Muscle of leg (tissue), 11 donors: ENCODE data around the gene AUH. TPM values are rescaled to one million over a fixed set of nuclear protein-coding genes. Genes with fewer than 3 reads are reported as not detected.

ENCODE experiments used
- DNase-seq: peaks from one replicate; pipeline ENCODE4 v3.0.0; 2013
- H3K27ac ChIP-seq: one replicate; pipeline ENCODE4 v1.5.1; 2013; ENCODE audit warnings: mild to moderate bottlenecking, low read length, control low read depth
- H3K27me3 ChIP-seq: one replicate; pipeline ENCODE4 v1.6.1; 2013; ENCODE audit warnings: low read length; ENCODE audit not compliant: control insufficient read depth, insufficient read depth
- H3K36me3 ChIP-seq: one replicate; pipeline ENCODE4 v1.6.1; 2013; ENCODE audit warnings: low read length; ENCODE audit not compliant: control insufficient read depth, insufficient read depth
- H3K4me1 ChIP-seq: one replicate; pipeline ENCODE4 v1.6.1; 2013; ENCODE audit warnings: low read length; ENCODE audit not compliant: control insufficient read depth, insufficient read depth
- H3K4me3 ChIP-seq: one replicate; pipeline ENCODE4 v1.5.1; 2013; ENCODE audit warnings: low read length, control low read depth
- H3K9me3 ChIP-seq: replicated peaks from 2 replicates; pipeline ENCODE4 v1.6.1; 2013; ENCODE audit warnings: low read depth, low read length; ENCODE audit not compliant: control insufficient read depth
- WGBS: methylation state at CpG from one replicate; pipeline ENCODE4 v1.1.5; 2013; ENCODE audit warnings: missing lambda C conversion rate; ENCODE audit not compliant: insufficient coverage; 5-methylcytosine and 5-hydroxymethylcytosine counted together
- polyA plus RNA-seq, 8 donors: library from polyadenylated mRNA; unstranded; fragments of 120-200 nt; gene quantifications; one replicate each; pipeline versions ENCODE4 v1.2.1 to v1.2.3, GENCODE V29; 2013; ENCODE audit warnings: inconsistent platforms in 1 of 8, low replicate concordance in 1 of 8; ENCODE audit not compliant: insufficient read length in 8 of 8, insufficient read depth in 1 of 8
- total RNA-seq: library from RNA; stranded (reverse); fragments of 120-200 nt; gene quantifications from one replicate; pipeline ENCODE4 v1.2.4, GENCODE V29; 2013

The AUH gene
- total and polyA plus RNA-seq, 9 donors: 9.5 to 16.0 (median 12.7) TPM

- Histone ChIP-seq H3K27ac (no peak overlapping the region), H3K4me1 (no peaks in the 10 kb centered on the region), H3K27me3 (no peaks in the 10 kb centered on the region), H3K36me3 (no peaks in the 10 kb centered on the region), H3K9me3 (no peaks in the 10 kb centered on the region), H3K4me3 (no peak overlapping the region)
- DNase-seq: no peak
- no CpG with 5 or more reads among the region's 2 CpGs for WGBS
Observed at GRCh38 chr9:91303741-91304415, 57.8 kb downstream of the AUH start.

DNA sequence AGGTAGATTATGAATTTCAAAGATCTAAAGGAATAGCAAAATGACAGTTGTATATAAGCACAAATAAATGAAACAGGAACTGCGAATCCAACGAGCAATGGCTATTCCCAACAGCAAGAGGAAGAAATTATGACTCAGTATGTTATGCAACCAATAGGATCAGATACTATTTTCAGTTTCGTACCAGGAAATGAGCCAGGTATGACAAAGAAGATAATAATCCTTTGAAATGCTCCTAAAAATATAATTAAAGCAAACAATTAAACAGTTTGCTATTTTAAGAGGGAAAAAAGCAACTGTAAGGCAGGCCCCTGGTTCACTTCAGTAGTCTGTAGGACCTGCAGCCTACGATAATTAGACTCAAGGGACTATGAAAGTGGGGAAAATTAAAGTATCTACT, 58.9 kb downstream of the AUH start:
- H3K9me3 ChIP-seq: no peaks in the 10 kb centered on the region
- no CpG with 5 or more reads among the region's 4 CpGs for WGBS
- no peaks in the 10 kb centered on the region for H3K4me1 ChIP-seq
- H3K4me3 ChIP-seq: no peak overlapping the region
- H3K27me3 ChIP-seq: no peaks in the 10 kb centered on the region
- no peaks in the 10 kb centered on the region for H3K36me3 ChIP-seq
- no peak overlapping the region for H3K27ac ChIP-seq
- peak; percentile 41 for DNase-seq

- H3K27ac ChIP-seq: no peak overlapping the region
- peak; percentile 71 for DNase-seq
- H3K36me3 ChIP-seq: peaks cover 5% of the 10 kb centered on the region
- H3K4me1 ChIP-seq: no peaks in the 10 kb centered on the region
- H3K4me3 ChIP-seq: no peak overlapping the region
- 80% methylated on average over 3 of the region's 5 CpGs for WGBS
- no peaks in the 10 kb centered on the region for H3K27me3 ChIP-seq
- no peaks in the 10 kb centered on the region for H3K9me3 ChIP-seq
Observed at GRCh38 chr9:91301161-91301560, 60.6 kb downstream of the AUH start.

- WGBS: no CpG with 5 or more reads among the region's 2 CpGs
- no peaks in the 10 kb centered on the region for H3K4me1 ChIP-seq
- no peak overlapping the region for H3K4me3 ChIP-seq
- no peak overlapping the region for H3K27ac ChIP-seq
- H3K27me3 ChIP-seq: no peaks in the 10 kb centered on the region
- H3K9me3 ChIP-seq: no peaks in the 10 kb centered on the region
- H3K36me3 ChIP-seq: peaks cover 25% of the 10 kb centered on the region
- peak; percentile 19 for DNase-seq
Observed at GRCh38 chr9:91298311-91298710, 63.4 kb downstream of the AUH start.

- Histone ChIP-seq H3K4me1 (no peaks in the 10 kb centered on the region), H3K36me3 (peaks cover 30% of the 10 kb centered on the region), H3K27me3 (no peaks in the 10 kb centered on the region), H3K9me3 (no peaks in the 10 kb centered on the region), H3K27ac (no peak overlapping the region), H3K4me3 (no peak overlapping the region)
- WGBS: 83% methylated on average over 1 of the region's 1 CpG
- DNase-seq: no peak
Observed at GRCh38 chr9:91297306-91297705, 64.4 kb downstream of the AUH start.

DNA sequence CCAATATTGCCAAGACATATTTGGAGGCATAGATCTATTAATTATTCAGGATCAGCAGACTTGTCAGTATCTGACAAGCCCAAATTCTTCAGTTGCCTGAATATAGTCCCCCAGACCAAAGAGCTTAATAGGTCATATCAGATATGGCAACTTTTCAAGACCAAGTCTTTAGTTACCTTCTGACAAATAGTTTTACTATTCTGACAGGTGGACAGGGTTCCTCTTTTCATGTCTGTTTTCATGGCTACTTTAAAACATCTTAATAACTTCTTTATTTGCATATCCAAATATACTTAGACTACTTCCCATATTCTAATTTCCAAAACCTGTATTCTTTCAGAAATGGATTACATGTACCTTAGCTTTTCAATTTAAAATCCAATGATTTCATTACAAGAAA, 65.4 kb downstream of the AUH start:
- Histone ChIP-seq H3K4me3 (no peak overlapping the region), H3K9me3 (no peaks in the 10 kb centered on the region), H3K27me3 (no peaks in the 10 kb centered on the region), H3K27ac (no peak overlapping the region), H3K4me1 (no peaks in the 10 kb centered on the region), H3K36me3 (peaks cover 30% of the 10 kb centered on the region)
- no peak for DNase-seq

DNA sequence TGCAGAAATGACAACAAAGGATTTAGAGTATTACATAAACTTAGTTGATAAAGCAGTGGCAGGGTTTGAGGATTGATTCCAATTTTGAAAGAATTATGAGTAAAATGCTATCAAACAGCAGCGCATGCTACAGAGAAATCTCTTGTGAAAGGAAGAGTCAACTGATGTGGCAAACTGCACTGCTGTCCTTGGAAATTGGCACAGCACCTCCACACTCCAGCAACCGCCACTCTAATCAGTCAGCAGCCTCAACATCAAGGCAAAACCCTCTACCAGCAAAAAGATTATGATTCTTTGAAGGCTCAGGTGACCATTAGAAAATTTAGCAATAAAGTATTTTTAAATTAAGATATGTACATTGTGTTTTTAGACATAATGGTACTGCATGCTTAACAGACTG, 66.4 kb downstream of the AUH start:
- peaks cover 34% of the 10 kb centered on the region for H3K36me3 ChIP-seq
- no peak overlapping the region for H3K4me3 ChIP-seq
- no peak overlapping the region for H3K27ac ChIP-seq
- H3K27me3 ChIP-seq: no peaks in the 10 kb centered on the region
- H3K4me1 ChIP-seq: no peaks in the 10 kb centered on the region
- no peak for DNase-seq
- no peaks in the 10 kb centered on the region for H3K9me3 ChIP-seq
- WGBS: 100% methylated on average over 1 of the region's 2 CpGs

DNA sequence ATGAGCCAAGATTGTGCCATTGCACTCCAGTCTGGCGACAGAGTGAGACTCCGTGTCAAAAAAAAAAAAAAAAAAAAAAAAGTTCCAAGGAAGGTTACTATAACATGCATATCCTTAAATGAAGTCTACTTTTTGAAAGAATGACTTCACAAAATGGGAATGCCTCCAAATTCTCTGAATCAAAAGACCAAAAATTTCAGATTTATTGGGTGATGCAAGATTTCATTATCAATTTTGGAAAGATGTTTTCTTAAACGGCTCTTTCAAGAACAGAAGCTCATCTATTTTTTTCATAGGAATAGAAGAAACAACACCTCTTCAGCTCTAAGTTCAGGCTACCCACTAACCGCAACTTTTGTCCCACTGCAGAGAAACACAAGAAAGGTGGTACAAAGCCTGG, 69.9 kb downstream of the AUH start:
- no peak for DNase-seq
- peaks cover 31% of the 10 kb centered on the region for H3K36me3 ChIP-seq

DNA sequence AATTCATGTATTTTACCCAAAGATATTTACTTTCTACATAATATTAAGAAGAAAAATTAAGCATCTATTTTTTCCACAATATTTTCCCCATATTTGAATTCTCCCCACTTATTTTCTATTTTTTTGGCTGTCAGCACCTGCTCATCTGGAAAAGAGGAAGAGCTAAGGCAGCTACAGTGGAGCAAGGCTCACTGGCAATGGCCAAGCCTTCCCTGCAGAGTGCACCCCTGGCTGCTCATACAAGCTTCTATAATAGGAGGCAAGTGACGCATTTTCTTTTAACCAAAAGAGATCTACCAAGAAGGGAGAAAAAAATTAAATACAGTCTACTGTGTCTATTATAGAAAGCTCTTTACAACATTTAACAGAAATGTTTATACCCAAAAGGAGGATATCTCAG, 72.5 kb downstream of the AUH start:
- no peaks in the 10 kb centered on the region for H3K9me3 ChIP-seq
- DNase-seq: no peak
- H3K27ac ChIP-seq: no peak overlapping the region
- no peaks in the 10 kb centered on the region for H3K27me3 ChIP-seq
- peaks cover 17% of the 10 kb centered on the region for H3K36me3 ChIP-seq
- WGBS: no CpG with 5 or more reads among the region's 1 CpG
- H3K4me3 ChIP-seq: no peak overlapping the region
- H3K4me1 ChIP-seq: no peaks in the 10 kb centered on the region

More for the DNA sequence above, 69.9 kb downstream of the AUH start:
- Histone ChIP-seq H3K4me3 (no peak overlapping the region), H3K4me1 (no peaks in the 10 kb centered on the region), H3K9me3 (no peaks in the 10 kb centered on the region), H3K27ac (no peak overlapping the region), H3K27me3 (no peaks in the 10 kb centered on the region)
- WGBS: 100% methylated on average over 1 of the region's 4 CpGs

DNA sequence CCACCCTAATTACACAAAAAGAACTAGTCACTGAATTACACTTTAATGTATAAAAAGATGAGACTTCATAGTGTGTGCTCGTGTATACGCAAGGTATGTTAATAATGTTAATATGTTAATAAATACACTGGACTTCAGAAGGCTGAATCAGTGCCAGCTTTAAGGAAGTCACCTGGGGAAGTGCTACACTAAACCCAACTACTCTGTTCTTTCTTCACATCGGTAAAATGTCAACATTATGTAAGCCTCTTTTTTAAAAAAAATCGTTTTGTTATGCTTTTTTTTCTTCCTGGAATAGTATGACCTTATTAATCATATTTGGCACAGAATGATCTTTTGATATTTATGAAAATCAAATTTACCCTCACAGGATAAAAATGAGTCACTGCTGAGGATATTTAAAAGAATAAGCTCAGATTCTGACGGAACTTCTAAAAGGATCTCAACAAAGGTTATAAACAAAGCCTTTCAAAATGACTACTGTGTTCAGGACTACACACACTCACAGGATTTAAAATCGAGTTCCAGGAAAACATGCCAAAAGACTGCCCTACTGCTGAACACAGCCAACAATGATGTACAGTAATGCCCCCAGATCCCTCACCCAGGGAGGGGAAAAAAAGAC, 75.9 kb downstream of the AUH start:
- no CpG with 5 or more reads among the region's 6 CpGs for WGBS
- H3K27ac ChIP-seq: no peak overlapping the region

More for the DNA sequence above, 75.9 kb downstream of the AUH start:
- no peak for DNase-seq
- Histone ChIP-seq H3K4me3 (no peak overlapping the region), H3K36me3 (peaks cover 3% of the 10 kb centered on the region), H3K9me3 (no peaks in the 10 kb centered on the region), H3K4me1 (no peaks in the 10 kb centered on the region), H3K27me3 (no peaks in the 10 kb centered on the region)
